GM21515 (cell line): Measurements from ENCODE around the gene PRPF19.

Experiments used
- ATAC-seq: cut with Tn5 transposase; IDR thresholded peaks from one replicate; pipeline ENCODE4 v1.9.1; 2021; ENCODE audit not compliant: unreplicated experiment

PRPF19 gene

DNA sequence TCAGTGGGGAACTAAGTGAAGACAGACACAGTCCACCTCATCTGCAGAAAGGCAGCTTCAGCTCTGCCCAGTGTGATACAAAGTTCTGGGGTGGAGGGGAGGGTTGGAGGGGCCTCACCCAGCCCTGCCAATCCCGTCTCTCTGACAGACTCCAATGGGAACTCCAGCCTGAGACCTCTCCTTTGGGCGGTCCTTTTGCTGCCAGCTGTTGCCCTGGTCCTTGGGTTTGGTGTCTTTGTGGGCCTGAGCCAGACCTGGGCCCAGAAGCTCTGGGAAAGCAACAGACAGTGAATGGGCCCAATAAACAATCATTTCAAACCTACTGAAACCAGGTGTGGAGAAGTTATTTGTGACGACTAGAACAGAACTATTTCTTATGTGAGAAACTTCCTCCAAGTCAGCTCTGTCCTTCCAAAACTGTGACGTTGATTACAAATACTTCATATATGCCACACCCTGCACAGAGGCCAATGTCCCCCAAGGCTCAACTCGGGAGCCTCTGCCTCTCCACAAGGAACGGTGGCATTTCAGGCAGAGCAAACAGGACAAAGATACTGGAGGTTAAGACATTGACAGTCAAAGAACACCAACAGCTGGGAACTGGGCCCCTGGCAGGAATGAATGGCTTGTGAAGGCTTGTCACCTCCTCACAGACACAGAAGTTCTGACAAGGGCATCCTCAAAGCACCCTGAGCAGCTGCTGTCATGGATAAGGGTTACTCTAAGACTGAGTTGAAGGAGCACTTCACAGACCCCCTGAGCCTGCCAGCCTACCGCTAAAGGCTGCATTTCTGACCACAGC is 30.8 kb downstream of the PRPF19 start:
- ATAC-seq = no peak

DNA sequence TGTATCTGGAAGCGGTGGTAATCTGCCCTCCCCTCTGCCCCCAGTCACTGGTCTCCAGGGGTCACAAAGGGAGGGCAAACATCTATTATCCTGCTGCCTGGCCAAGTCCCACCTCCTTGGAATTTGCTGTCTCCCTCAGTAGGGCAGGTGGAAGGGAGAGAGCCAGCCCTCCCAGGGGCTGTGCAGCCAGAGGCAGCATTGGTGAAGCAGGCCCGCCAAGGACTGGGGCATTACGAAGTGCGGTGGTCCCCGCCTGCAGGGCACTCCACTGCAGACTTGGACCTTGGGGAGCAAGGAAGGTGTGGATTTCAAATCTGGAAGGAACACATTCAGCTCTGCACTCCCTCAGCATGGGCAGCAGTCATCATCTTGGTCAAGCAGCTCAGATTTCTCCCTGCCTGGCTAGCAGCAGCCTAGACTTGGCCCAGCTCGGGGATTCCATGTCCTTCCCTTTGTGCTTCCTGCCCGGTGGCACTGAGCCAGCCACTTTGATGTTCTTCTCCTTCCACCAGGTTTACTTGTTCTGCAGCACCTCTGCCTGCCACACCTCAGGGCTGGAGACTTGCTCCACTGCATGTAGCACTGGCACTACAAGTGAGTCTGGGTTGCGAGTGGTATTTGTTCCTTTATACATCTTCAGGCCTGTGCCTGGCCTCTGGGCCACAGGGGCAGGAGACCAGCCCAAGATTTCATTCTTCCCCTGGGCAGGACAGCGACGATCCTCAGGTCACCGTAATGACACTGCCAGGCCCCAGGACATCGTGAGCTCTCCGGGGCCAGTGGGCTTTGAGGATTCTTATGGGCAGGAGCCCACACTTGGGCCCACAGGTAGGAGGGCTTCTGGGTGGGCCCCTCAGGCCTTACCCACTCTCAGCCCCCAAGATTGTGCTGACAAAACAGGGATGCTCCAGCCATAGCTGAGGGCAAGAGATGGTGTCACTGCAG is 31.7 kb downstream of the PRPF19 start:
- no peak for ATAC-seq

DNA sequence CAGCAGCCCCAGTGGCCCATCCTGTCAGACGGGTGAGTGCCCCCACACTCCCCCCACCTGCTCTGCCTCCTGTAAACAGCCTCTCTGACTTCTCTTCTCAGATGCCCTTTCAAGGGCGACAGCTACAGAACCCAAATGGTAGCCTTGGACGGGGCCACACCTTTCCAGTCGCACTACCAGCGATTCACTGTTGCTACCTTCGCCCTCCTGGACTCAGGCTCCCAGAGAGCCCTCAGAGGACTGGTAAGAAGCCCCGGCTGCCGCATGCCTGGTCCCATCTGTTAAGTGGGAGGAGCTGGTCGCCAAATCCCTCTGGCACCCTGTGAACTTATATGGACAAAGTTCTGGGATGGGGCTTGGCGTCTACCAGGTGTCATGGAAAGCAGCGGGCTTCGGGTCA is 32.9 kb downstream of the PRPF19 start:
- no peak for ATAC-seq

DNA sequence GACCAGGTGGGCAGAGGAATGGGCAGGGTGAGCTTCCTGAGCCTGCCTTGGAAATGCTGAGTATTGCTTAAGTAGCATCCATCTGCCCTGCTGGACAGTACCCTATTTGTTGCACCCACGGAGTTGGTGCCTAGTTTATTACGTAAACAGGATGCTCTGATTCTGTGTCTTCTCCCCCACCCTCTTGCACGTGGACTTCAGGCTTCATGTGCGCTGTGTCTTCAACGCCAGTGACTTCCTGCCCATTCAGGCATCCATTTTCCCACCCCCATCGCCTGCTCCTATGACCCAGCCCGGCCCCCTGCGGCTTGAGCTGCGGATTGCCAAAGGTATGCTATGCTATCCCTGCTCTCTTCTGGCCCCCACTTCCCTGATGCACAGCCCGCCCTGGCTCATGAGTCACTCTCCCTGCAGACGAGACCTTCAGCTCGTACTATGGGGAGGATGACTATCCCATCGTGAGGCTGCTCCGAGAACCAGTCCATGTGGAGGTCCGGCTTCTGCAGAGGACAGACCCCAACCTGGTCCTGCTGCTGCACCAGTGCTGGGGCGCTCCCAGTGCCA is 33.3 kb downstream of the PRPF19 start:
- no peak for ATAC-seq

DNA sequence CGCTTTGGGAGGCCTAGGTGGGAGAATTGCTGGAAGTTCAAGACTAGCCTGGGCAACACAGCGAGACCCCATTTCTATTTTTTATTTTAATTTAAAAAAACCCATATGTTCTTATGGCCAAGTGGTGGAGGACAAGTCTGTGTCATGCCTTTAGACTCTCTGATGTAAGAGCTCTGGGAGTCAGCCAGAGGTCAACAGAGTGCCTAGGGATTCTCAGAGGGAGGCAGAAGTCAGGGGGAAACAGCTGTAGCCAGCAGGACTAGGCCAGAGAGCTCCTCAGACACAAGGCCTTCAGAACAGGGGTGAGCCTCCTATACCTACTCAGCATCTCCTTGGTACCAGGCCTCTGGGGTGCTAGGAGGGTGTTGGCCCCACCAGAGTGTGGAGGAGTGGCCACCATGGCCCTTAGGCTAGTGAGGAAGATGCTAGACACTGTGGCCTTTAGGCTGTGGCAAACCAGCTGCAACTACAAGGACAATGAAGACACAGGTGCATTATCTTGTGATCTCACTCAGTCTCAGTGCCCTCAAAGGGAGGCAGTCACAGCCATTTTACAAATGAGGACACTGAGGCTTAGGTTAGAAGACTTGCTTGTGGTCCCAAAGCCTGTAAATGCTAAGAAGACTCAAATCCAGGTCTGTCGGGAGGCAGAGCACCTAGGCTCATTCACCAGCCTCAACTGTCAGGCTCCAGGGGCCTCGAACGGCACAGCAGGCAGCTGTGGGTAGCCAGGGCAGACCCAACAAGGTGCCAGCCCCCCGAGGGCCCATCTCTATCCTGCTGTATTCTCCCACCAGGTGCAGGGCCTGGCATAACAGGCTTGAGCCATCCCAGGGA is 34.0 kb downstream of the PRPF19 start:
- ATAC-seq = no peak

DNA sequence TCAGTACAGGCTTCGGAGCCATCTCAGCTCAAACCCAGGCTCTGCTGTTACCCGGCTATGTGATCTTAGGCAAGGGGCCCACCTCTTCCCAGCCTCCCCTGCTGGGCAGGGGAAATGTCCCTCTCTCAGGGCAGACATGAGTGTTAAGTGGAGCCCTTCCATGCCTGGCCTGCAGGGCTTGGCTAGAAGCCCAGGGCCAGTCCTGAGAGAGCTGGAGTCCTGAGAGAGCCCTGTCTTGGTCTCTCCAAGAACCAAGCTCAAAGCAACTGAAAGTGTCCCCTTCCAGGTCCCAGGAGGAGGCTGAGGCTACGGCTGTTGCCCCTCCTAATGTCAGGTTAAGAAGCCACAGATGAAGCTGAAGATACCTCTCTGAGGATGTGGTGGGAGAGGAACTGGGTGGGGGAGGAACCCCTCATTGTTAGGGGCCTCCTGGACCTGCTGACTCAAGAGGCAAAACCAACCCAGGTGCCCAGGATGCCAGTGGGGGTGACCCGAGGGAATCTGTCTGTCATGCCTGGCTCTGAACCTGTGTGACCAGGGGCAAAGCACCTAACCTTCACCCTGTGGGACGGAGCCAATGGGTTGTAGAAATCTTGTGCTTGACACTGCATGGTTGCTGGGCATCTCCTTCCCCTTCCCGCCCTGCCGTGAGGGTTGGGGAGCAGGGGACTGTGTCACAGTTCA is 34.9 kb downstream of the PRPF19 start:
- ATAC-seq = no peak

DNA sequence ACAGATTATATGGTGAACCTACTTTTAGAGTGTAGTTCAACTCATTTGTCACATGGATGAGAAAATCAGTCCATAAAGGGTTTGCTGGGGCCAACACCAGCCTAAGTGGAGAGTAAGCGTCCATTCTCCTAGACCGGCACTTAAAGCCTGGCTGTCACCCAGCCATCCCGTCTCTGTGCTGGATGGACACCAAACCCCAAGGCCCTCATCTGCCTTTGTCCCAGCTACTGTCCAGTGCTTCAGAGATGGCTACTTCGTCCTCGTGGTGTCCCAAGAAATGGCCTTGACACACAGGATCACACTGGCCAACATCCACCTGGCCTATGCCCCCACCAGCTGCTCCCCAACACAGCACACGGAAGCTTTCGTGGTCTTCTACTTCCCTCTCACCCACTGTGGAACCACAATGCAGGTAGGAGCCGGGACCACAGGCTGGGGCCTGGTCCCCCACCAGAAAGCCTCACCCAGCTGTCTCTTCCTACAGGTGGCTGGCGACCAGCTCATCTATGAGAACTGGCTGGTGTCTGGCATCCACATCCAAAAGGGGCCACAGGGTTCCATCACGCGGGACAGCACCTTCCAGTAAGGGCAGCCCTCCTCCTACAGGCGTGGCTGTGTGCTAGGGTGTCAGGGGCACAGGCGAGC is 35.5 kb downstream of the PRPF19 start:
- ATAC-seq = no peak

DNA sequence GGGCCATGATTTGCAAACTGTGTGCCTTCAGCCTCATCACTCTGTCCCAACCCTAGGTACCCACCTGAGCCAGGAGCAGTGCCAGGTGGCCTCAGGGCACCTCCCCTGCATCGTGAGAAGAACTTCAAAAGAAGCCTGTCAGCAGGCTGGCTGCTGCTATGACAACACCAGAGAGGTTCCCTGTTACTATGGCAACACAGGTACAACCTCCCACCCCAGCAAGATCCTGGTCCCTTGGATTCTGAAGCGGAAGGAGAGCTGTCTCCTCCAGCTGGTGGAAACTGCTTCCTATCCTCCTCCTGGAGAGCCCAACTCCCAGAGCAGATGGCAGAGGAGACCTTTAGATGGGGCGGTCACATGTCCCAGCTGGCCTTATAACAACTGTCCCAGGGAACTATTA is 36.1 kb downstream of the PRPF19 start:
- no peak for ATAC-seq

DNA sequence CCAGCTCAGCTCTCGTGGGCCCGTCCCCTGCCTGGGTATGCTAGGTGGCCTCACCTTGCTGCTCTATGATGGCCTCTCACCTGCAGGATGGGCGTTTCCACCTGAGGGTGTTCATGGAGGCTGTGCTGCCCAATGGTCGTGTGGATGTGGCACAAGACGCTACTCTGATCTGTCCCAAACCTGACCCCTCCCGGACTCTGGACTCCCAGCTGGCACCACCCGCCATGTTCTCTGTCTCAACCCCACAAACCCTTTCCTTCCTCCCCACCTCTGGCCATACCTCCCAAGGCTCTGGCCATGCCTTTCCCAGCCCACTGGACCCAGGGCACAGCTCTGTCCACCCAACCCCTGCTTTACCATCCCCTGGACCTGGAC is 36.9 kb downstream of the PRPF19 start:
- no peak for ATAC-seq

DNA sequence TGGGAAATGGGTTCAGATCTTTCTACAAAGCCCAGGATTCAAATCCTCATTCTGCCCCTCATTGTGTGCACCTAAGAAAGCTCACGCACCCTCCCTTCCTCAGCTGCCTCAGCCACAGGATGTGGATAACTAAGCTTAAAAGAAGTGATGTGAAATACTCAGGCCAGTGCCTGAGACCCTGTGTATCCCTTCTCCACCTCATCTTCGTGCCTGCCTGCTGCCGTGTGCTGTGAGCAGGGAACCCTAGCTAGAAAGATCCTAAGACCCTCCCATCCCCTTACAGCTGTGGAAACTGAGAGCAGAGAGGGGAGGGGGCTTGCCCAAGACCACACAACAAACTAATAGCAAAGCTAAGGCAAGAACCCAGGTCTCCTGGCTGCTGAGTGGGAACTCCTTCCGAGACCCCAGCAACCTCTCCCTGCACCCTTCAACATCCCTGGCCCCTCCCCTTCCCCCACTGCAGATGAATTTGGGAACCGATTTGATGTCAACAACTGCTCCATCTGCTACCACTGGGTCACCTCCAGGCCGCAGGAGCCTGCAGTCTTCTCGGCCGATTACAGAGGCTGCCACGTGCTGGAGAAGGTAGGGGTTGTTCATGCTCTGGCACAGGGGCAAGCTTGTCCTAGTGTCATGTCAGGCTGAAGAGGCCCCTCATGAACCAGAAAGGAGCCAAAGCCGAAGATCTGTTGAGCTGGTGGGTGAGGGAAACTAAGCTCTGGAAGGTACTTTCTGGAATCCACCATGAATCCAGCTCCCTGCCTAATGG is 37.5 kb downstream of the PRPF19 start:
- no peak for ATAC-seq

DNA sequence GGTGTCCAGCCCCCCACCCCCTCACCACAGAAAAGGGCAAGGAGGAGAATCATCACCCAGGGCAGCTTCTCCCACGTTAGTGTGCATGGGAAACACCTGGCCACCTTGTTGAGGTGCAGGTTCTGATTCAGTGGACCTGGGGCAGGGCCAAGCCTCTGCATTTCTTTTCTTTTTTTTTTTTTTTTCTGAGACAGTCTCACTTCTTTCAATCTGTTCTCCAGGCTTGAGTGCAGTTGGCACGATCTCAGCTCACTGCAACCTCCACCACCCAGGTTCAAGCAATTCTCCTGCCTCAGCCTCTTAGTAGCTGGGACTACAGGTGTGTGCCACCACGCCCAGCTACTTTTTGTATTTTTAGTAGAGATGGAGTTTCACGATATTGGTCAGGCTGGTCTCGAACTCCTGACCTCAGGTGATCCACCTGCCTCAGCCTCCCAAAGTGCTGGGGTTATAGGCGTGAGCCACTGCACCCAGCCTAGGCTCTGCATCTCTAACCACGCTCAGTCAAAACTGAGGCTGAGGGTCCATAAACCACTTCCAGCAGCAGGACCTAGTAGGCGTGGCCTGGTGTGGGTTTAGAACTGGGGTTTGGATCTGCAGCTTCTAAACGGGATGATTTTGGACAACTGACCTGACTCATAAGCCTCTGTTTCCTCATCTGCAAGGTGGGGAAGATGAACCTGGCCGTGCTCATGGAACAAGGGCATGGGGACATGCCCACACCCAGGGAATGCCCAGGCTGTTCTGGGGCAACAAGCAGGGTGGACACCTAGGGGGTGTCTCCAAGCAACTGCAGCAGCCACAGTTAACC is 38.3 kb downstream of the PRPF19 start:
- no peak for ATAC-seq

DNA sequence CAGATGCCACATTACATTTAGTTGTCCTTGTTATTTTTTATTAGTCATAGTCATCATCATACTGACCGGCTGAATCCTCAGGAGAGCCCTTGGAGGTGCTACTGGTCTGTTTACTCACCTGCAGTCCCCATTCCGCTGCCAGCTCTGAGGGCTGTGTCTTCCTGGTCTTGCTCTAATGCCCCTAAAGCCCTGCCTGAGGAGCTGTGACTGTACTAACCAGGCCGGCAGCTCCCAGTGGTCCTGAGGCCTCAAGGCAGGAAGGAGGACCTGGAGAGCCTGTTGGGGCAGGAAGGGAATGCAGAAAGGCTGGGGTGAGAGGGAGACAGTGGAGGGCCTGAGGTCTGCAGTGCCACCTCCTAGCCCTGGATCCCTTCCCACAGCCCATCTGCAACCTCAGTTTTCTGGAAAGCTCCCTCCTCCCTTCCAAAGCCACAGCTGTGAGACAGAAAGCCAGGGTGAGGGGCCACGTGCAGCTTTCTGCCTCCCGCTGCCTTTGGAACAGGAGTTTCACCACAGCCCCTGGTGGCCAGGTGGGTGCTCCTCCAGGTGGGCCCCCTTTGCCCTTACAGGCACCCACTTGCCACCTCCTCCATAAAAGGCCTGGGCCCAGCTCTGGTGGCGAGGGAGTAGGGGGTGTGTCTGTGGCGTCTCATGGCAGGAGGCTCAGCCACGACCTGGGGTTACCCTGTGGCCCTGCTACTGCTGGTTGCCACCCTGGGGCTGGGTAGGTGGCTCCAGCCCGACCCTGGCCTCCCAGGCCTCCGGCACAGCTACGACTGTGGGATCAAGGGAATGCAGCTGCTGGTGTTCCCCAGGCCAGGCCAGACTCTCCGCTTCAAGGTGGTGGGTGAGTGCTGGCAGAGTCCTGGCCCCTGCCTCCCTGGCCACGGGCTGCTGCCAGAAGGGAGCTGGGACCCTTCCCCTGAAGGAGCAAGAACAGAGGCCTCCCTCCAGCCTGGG is 39.2 kb downstream of the PRPF19 start, which contains the start of gene ZP1:
ZP1 (plus strand) TSS at position 632 of the 960 bp plus-strand sequence; CDS start at position 652, 20 bp downstream.
- no peak for ATAC-seq

DNA sequence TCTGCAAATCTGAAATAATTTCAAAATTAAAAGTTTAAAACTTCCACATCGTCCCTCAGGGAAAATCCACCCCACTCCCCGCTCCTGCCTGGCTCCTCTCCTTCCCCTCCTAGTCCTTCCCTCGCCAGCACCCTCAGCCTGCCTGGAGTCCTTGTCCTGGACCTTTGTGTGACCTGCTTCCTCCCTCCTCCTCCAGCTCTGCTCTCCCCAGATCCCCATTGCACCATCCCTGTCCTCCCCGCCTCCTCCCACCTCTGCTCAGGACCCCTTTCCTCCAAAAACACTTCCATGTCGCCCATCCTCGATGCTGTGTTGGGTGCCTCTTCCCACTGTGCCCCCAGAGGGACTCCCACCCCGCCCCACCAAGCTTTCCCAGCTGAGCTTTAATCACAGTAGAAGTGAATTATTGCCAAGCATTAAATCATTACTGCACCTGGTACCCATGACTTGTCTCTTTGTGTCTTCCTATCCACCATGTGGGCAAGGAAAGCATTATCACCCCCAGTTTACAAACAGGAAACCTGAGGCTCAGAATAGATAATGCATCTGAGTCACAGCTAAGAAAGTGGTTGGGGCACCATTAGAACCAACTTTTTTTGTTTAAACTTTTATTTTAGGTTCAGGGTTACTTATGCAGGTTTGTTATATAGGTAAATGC is 41.4 kb downstream of the PRPF19 start:
- ATAC-seq = no peak

DNA sequence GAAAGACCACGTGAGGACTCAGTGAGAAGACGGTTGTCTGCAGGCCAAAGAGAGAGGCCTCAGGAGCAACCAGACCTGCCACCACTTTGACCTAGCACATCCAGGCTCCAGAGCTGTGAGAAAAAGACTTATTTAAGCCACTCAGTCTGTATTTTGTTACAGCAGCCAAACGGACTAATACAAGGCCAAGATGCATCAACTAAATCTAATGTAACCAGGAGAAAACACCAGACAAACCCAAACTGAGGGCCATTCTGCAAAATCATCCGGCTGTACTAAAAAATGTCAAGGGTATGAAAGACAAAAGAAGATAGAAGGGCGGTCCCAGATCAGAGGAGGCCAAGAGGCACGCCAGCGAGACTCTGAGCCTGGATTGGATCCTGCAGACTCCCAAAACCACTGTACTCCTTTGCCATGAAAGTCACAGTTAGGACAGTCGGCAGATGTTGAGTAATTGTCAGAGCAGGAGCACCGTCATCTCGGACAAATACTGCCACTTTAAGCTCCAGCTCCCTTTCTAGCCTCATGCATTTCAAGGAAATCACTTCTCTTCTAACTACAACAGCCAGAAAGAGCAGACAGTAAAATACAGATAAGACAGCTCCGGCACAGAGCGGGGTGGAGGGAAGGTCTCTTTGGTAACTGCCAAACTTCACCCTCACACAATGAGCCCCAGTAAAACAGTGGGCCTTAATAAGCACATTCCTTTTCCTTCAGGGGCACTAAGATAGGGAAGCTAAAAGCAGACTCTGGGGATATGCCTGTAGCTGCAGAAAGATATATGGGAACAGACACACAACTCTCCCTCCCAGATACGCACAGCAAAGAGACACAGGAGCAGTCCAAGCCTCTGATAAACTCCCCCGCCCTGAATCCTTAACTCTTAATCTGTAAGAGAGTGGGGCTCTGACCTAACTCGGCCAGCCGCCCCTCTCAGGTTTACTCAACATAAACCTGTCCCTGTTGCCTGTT is 42.5 kb downstream of the PRPF19 start:
- no peak for ATAC-seq

DNA sequence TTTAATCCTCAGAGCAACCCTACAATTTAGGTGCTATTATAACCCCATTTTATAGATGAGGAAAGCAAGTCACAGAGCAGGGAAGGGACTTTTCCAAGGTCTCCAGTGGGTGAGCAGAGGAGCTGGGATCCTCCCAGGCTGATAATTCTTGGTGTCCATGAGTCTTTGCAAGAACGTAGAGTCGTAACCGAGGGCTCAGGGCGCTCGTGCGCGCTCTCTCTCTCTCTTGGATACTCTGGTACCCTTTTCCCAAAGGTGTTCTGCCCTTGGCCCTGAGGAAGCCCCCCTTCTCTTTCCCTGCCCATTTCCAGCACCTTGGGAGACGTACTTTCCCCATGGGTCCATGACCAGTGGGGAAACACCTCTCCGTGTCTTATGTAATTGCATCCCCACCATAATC is 44.2 kb downstream of the PRPF19 start:
- ATAC-seq = no peak
